Natural killer cell treated with Interleukin-12 subunit alpha and Interleukin-12 subunit beta and Interleukin-15 and Interleukin-18, amount 100 ng/mL, for 72 hours (primary cell): Measurements from ENCODE around the gene ZNF311. TPM values are rescaled to one million over a fixed set of nuclear protein-coding genes. Genes with fewer than 3 reads are reported as not detected.

Source experiments
- ATAC-seq, 2 donors: fragments of 150-1000 bp; cut with Tn5 transposase in 1 of 2; sonication (Bioruptor Pico), chemical (Tn5 transposase) in 1 of 2; 2 replicates each; pipeline ENCODE4 v1.10.0; 2021
- DNase-seq: peaks from one replicate; pipeline ENCODE4 v3.0.0; 2022; ENCODE audit warnings: low spot score
- H3K27ac Mint-ChIP-seq, 2 donors: 1 replicate in 1 of 2; 2 replicates in 1 of 2; pipeline ENCODE4 v1.8.0; 2022; ENCODE audit warnings: mixed read lengths in 2 of 2, mild to moderate bottlenecking in 1 of 2, moderate library complexity in 1 of 2
- H3K27me3 Mint-ChIP-seq, 2 donors: 1 replicate in 1 of 2; 2 replicates in 1 of 2; pipeline ENCODE4 v1.8.0; 2022; ENCODE audit warnings: mixed read lengths in 2 of 2
- H3K36me3 Mint-ChIP-seq: one replicate; pipeline ENCODE4 v1.8.0; 2022; ENCODE audit warnings: mixed read lengths
- H3K4me1 Mint-ChIP-seq, 2 donors: 1 replicate in 1 of 2; 2 replicates in 1 of 2; pipeline ENCODE4 v1.8.0; 2022; ENCODE audit warnings: low read depth in 2 of 2, mixed read lengths in 2 of 2, mild to moderate bottlenecking in 1 of 2
- H3K4me3 Mint-ChIP-seq: one replicate; pipeline ENCODE4 v1.8.0; 2022; ENCODE audit warnings: mixed read lengths
- H3K9me3 Mint-ChIP-seq: 2 replicates; pipeline ENCODE4 v1.8.0; 2022; ENCODE audit warnings: mixed read lengths
- total RNA-seq, 2 donors: library from RNA; stranded (reverse); gene quantifications; one replicate each; pipeline ENCODE4 v1.2.3, GENCODE V29; 2022

The ZNF311 gene
- total RNA-seq, 2 donors from 2014 or later = 0.19 to 0.28 TPM

DNA sequence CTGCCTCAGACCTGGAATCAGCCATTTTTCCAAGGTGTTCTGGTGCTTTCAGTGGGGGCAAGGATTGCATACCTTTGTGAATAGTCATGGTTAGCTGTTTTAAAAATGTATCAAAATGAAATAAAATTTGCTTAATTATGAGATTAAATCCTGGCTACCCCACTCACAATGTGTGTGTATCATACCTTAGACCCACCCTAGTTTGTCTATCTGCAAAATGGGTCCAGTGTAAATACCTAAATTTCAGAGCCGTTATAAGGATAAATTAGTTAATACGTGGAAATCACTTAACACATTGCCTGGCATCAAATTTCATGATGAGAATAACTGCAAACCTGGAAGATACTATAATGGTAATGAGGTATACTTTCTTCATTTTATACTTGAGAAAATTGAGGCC is 3.0 kb upstream of the ZNF311 start:
- ATAC-seq = no peak
- Mint-ChIP-seq H3K27me3 (peaks cover 30 to 35% of the 10 kb centered on the region in 2 donors), H3K4me3 (no peak overlapping the region), H3K27ac (no peak overlapping the region), H3K4me1 (peaks cover 19 to 21% of the 10 kb centered on the region in 2 donors), H3K36me3 (peaks cover 5% of the 10 kb centered on the region), H3K9me3 (no peaks in the 10 kb centered on the region)
- DNase-seq = no peak

DNA sequence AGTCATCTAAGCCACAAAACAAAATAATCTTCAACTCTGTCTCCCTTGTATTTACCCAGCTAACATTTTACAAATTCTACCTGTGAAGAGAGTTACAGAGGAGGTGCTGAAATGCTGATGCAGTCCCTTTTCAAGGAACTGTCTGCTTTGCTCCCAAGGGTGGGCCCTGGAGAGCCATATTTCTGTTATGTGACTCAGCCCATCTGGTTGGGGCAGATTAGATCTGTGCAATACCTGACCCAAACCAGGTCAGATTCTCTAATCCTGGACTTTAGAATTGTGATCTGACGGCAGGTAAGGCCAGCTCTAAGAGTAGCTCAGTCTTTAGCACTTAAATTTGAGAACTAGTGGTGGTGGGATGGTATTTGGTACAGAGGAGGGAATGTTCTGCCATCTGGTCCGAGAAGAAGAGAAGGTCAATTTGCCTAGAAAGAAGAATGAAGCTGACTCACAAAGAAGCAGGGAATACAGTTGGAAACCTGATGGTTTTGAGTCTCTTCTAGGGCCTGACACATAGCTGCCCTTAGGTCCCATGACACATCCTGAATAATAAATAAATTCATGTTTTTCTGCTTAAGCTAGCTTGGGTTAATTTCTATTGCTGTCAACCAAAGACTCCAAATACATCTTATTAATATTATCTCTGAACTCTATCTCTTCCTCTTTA is 8.1 kb downstream of the ZNF311 start:
- ATAC-seq (no peak), DNase-seq (no peak)
- Mint-ChIP-seq H3K36me3 (no peaks in the 10 kb centered on the region), H3K4me1 (no peaks in the 10 kb centered on the region), H3K9me3 (no peaks in the 10 kb centered on the region), H3K27ac (no peak overlapping the region), H3K4me3 (no peak overlapping the region), H3K27me3 (peaks cover 12 to 20% of the 10 kb centered on the region in 2 donors)

DNA sequence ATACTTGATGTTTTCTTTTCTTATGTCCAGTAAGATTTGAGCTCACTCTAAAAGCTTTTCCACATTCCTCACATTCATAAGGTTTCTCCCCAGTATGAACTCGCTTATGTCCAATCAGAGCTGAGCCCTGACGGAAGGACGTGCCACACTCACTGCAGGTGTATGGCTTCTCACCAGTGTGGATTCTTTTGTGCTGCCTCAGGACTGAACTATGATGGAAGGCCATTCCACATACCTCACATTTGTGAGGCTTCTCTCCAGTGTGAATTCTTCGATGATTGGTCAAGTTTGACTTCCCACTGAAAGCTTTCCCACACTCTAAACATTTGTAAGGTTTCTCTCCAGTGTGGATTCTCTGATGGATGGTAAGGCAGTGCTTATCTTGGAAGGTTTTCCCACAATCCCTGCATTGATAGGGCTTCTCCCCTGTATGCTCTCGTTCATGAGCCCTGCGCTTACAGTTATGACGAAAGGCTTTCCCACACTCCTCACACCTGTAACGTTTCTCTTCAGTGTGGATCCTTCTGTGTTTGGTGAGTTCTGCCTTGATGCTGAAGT is 9.9 kb downstream of the ZNF311 start:
- H3K27me3 Mint-ChIP-seq = peaks cover 12 to 20% of the 10 kb centered on the region in 2 donors
- ATAC-seq (no peak), DNase-seq (no peak)
- H3K27ac Mint-ChIP-seq = no peak overlapping the region
- no peaks in the 10 kb centered on the region for H3K9me3 Mint-ChIP-seq
- H3K4me1 Mint-ChIP-seq = no peaks in the 10 kb centered on the region
- no peak overlapping the region for H3K4me3 Mint-ChIP-seq
- no peaks in the 10 kb centered on the region for H3K36me3 Mint-ChIP-seq

DNA sequence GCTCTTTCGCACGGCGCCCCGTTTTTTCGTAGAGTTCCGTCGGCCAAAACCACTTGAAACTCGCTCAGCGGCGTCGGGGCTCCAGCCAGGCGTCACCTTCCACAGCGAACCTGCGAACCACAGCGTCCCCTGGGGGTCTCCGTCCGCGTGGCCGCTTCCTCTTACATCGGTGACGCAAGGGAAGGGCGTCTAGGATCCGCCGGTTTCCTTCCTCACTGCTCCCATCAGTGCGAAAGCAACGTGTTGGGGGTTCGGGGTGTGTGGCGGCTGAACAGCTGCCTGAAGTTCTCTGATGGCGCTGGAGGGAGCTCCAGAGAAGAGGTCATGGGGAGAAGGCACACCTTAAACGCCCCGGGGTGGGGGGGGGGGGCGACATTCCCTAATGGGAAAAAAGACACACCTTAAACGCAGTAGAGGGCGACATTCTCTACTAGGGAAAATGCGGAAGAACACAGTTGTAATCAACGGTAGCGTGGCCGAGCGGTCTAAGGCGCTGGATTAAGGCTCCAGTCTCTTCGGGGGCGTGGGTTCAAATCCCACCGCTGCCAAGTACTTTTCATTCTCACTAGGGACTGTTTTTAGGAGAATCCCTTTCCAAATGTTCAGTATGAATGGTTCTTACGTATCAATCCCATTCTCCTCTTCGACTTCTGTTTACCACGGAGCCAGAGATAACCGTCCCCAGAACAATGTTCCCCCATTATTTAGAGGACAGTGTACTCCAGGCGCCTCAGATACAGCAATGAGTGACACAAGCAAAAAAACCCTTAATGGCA is 16.4 kb downstream of the ZNF311 start:
- ATAC-seq (peak; percentile 86 to 87), DNase-seq (peak; percentile 74)
- Mint-ChIP-seq H3K27ac (peak overlapping the region; percentile 23 to 71), H3K4me1 (peaks cover 24 to 26% of the 10 kb centered on the region in 2 donors), H3K36me3 (peaks cover 4% of the 10 kb centered on the region), H3K27me3 (peaks cover 29 to 41% of the 10 kb centered on the region in 2 donors), H3K4me3 (peak overlapping the region; percentile 85), H3K9me3 (no peaks in the 10 kb centered on the region)

DNA sequence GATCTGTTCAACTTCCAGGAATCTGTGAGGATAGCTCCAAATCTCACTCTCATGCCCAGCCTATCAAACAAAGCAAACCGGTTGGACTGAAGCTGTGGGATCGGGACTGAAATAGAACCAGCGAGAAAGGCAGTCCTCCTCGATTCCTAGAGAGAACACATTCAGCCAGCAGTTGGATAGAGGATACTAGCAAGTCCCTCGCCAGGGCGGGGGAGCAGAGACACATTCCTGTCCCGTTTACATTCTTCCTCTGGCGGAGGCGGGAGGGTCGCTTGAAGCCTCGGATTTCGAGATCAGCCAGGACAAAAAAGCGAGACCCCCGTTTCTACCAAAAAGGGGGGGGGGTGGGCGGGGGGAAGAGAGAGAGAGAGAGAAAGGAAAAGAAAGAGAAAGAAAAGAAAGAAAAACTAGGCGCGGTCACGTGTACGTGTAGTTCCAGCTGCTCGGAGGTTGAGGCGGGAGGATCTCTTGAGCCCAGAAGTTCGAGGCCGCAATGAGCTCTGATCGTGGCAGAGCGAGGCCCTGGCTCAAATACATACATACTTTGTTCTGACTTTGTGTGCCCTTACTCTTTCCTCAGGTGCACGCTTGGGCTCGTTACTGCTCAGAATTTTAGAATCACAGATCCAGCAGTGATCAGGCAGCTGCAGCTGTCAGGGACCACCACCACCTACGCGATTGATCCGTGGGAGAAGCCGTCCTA is 19.5 kb downstream of the ZNF311 start:
- Mint-ChIP-seq H3K27me3 (peaks cover 24 to 44% of the 10 kb centered on the region in 2 donors), H3K9me3 (no peaks in the 10 kb centered on the region), H3K27ac (no peak overlapping the region), H3K36me3 (peaks cover 4% of the 10 kb centered on the region), H3K4me3 (peak overlapping the region; percentile 64), H3K4me1 (peaks cover 41 to 46% of the 10 kb centered on the region in 2 donors)
- ATAC-seq (no peak), DNase-seq (no peak)

DNA sequence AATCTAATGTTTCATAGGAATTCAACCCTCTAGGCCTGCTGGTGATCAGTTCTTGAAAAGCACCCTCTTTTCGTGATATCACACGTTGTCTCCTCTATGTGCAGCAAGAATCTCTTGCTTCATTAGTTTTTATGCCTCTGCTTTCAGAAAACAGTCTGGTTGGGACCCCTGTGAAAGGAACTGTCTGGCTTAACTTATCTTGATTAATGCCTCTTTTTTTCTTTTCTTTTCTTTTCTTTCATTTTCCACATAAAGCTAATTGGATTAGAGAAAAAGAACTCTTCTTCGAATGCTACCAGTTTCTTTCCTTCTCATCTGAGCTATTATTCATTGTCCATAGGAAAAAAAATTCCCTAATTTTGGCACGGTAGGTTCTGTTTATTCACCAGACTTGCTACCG is 21.3 kb downstream of the ZNF311 start:
- H3K9me3 Mint-ChIP-seq = no peaks in the 10 kb centered on the region
- ATAC-seq (no peak), DNase-seq (no peak)
- H3K27ac Mint-ChIP-seq = peak overlapping the region; percentile 96 to 99
- peaks cover 37 to 58% of the 10 kb centered on the region in 2 donors for H3K27me3 Mint-ChIP-seq
- peak overlapping the region; percentile 90 for H3K4me3 Mint-ChIP-seq
- peaks cover 46 to 47% of the 10 kb centered on the region in 2 donors for H3K4me1 Mint-ChIP-seq
- H3K36me3 Mint-ChIP-seq = peaks cover 4% of the 10 kb centered on the region

DNA sequence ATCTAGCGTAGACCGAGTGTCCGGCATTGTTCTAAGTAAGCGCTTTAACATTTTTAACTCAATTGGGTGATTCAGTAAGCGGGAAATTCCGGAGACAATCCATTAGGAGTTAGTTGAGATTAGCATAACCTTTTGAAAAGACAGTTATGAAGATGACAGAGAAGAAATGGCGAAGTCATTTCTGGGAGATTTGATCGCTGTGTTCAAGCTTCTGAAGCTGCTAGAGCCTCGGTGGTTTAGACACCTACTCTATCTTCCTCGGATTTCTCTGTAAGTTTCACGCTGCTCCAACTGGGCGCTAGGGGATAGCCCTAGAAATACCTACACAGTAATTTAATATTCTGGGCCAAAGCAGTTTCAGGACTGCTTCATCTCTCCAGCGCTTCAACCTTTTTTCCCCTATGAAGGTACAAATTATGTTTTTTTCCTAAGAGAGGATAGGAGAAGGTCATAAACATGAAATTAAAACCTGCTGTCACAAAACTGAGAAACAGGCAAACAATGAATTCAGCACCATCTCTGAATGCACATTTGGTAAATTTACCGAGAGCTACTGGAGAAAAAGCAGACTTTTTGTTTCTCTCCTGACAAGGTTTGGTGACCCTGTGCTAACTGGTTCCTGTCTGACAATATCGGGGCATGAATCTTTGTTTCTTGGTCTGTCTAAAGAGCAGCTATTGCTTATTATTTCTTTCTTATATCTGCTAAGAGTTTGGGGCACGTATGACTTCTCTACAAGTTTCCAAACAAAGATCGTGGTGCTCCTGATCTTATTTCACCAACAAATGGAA is 22.4 kb downstream of the ZNF311 start:
- peak in 1 of 2 donors; percentile 48 for ATAC-seq
- Mint-ChIP-seq H3K4me3 (peak overlapping the region; percentile 90), H3K9me3 (no peaks in the 10 kb centered on the region), H3K27ac (peak overlapping the region; percentile 96 to 99), H3K36me3 (peaks cover 4% of the 10 kb centered on the region), H3K27me3 (peaks cover 45 to 69% of the 10 kb centered on the region in 2 donors), H3K4me1 (peaks cover 43 to 50% of the 10 kb centered on the region in 2 donors)
- no peak for DNase-seq

DNA sequence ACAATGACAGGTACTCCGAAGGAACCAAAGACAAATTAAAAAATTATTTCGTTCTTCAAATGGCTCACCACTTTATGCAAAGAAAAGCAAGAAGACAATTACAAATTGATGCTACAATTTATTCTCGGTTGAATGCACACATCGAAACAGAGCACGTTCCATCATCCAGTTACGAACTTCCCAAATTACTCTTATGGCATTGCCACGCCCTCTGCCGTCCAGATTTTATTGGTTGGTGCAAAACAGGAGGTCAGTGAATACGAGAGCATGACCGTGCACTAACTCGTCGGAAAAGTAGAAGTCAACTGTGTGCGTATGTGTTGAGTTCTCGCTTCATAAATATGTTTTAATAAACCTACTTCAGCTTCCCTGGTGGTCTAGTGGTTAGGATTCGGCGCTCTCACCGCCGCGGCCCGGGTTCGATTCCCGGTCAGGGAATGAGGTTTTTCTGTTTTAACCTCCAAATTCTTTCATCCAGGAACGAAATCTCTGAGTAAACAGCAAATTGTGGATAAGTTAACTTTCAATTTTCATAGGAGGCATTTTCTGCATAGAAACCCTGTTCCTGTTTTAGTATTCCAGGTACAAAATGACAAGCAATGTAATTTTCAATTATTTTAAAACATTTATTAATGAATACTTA is 23.2 kb downstream of the ZNF311 start:
- H3K27ac Mint-ChIP-seq = peak overlapping the region; percentile 96 to 99
- peak overlapping the region; percentile 90 for H3K4me3 Mint-ChIP-seq
- H3K4me1 Mint-ChIP-seq = peaks cover 48 to 52% of the 10 kb centered on the region in 2 donors
- peaks cover 6% of the 10 kb centered on the region for H3K36me3 Mint-ChIP-seq
- ATAC-seq = peak; percentile 83 to 86
- H3K9me3 Mint-ChIP-seq = no peaks in the 10 kb centered on the region
- peak; percentile 75 for DNase-seq
- H3K27me3 Mint-ChIP-seq = peaks cover 49 to 74% of the 10 kb centered on the region in 2 donors

DNA sequence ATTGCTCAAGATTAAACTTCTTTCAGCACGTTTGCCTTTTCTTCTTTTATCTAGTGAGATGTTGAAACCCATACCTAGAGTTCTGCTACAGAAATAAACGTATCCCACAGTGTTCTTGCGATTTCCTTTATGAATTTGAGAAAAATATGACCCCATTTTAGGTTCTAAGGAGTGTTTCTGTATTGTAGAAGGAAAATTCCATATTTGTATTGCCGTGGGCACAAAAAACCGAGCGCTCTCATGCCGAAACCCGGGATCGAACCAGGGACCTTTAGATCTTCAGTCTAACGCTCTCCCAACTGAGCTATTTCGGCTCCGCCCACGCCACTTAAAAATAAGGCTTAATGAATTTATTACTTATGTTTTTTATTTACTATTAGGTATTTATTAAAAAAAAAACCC is 23.7 kb downstream of the ZNF311 start:
- Mint-ChIP-seq H3K4me1 (peaks cover 48 to 50% of the 10 kb centered on the region in 2 donors), H3K4me3 (peak overlapping the region; percentile 90), H3K27me3 (peaks cover 50 to 74% of the 10 kb centered on the region in 2 donors)

DNA sequence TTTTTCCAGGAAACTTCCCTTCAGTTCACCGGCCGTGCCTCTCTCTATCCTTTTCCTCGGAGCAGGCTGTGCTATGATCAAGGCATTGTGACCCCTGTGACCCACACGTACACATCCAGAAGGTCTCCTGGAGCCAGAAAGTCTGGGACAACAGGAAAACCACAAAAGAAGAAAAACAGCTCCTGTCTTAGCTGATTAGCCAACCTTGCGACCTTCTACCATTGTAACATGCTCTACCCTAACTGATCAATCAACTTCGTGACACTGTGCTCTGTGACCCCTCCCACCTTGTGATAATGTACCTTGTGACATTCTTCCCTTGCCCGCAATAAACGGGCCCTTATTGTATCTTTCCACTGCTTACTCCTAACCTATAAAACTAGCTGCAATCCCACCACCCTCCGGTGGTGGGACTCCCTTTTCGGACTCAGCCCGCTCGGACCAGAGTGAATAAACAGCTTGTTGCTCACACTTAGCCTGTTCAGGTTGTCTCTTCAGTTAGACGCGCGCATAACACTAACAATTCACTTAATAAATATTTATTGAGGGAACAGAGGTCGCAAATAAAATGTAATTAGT is 24.2 kb downstream of the ZNF311 start:
- H3K27me3 Mint-ChIP-seq = peaks cover 45 to 70% of the 10 kb centered on the region in 2 donors
- ATAC-seq = peak; percentile 68 to 71
- H3K9me3 Mint-ChIP-seq = no peaks in the 10 kb centered on the region
- H3K4me3 Mint-ChIP-seq = peak overlapping the region; percentile 90
- DNase-seq = no peak
- H3K4me1 Mint-ChIP-seq = peaks cover 45 to 48% of the 10 kb centered on the region in 2 donors
- peaks cover 4% of the 10 kb centered on the region for H3K36me3 Mint-ChIP-seq
- peak overlapping the region; percentile 96 to 99 for H3K27ac Mint-ChIP-seq

More for the DNA sequence above, 23.7 kb downstream of the ZNF311 start:
- H3K9me3 Mint-ChIP-seq = no peaks in the 10 kb centered on the region
- ATAC-seq (peak; percentile 51 to 70), DNase-seq (peak; percentile 74)
- H3K36me3 Mint-ChIP-seq = peaks cover 5% of the 10 kb centered on the region
- peak overlapping the region; percentile 96 to 99 for H3K27ac Mint-ChIP-seq

DNA sequence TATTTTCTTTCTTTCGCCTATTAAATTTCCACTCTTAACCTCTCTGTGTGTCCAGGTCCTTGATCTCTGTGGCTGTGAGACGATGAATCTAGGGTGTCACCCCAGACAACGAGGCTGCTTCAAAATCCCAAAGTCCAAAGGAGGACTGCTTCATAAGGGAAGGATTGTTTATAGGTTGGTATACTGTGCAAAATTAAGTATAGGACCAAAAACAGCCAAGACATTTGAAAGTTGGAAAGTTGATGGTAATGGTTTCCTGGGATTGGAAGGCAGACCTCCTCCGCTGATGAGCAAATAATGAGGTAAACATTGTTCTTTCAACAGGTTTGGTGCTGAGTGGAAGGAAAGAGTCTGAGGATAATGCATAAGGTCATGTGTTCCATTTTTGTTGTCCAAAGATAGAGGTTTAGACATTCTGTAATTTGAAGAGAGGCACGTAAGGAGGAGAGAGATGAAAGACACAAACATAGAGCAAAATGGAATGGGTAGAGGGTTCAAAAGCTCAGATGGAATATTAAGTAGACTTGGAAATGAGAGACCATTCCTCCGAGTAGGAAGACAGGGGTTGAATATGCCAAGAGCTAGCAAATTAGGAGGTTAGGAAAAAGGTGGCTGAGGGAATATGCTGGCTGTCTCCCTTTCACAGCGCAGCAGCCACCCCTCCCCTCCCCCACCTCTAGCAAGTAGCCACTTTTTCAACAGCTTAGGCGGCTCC is 24.8 kb downstream of the ZNF311 start:
- DNase-seq = no peak
- Mint-ChIP-seq H3K27me3 (peaks cover 39 to 64% of the 10 kb centered on the region in 2 donors), H3K27ac (peak overlapping the region in 1 of 2 donors; percentile 99)

DNA sequence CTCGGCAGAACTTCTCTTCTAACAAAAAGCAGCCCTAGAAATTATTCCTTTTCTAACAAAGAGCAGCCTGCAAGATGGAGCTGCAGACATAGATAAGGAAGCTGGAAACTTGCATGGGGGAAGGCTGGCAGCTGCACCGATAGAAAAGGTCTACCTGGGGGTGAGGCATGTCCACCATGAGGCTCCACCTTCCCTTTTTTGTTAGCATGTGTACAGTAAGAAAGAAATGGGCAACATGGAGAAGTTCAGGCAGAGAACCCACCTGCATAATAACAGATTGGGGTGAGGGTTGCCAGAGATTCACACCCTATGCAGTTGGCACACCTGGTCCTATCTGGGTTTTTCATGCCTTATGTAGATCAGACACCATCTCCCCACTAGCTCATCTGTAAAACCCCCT is 25.4 kb downstream of the ZNF311 start:
- no peak for DNase-seq
- ATAC-seq = no peak
- no peak overlapping the region for H3K27ac Mint-ChIP-seq
- H3K27me3 Mint-ChIP-seq = peaks cover 35 to 57% of the 10 kb centered on the region in 2 donors
- H3K4me1 Mint-ChIP-seq = peaks cover 34 to 38% of the 10 kb centered on the region in 2 donors
- H3K9me3 Mint-ChIP-seq = no peaks in the 10 kb centered on the region
- no peak overlapping the region for H3K4me3 Mint-ChIP-seq
- H3K36me3 Mint-ChIP-seq = peaks cover 4% of the 10 kb centered on the region

More for the DNA sequence above, 24.8 kb downstream of the ZNF311 start:
- Mint-ChIP-seq H3K9me3 (no peaks in the 10 kb centered on the region), H3K4me1 (peaks cover 39 to 44% of the 10 kb centered on the region in 2 donors), H3K36me3 (peaks cover 4% of the 10 kb centered on the region), H3K4me3 (peak overlapping the region; percentile 90)
- ATAC-seq = no peak
